GM23248 (cell line): Measurements from ENCODE around the gene EEA1.

Source experiments
- EZH2 ChIP-seq: fragments of 200-600 bp; sonication (generic); IDR thresholded peaks from 2 replicates; pipeline ENCODE4 v1.6.1; 2018; ENCODE audit warnings: antibody characterized with exemption, mild to moderate bottlenecking; ENCODE audit not compliant: insufficient read depth, poor library complexity, severe bottlenecking
- EZH2phosphoT487 ChIP-seq: fragments of 200-600 bp; sonication (generic); IDR thresholded peaks from 2 replicates; pipeline ENCODE4 v1.6.1; 2018; ENCODE audit warnings: antibody characterized with exemption, moderate library complexity, mild to moderate bottlenecking, low read depth; ENCODE audit not compliant: insufficient read depth

GRCh38 chr12:92729773-92730305 is 199.3 kb downstream of the EEA1 start:
- no peak for TF ChIP-seq EZH2
- TF ChIP-seq EZH2phosphoT487 = no peak
